GM23338 (cell line): Measurements from ENCODE around the gene HEATR5B. TPM values are rescaled to one million over a fixed set of nuclear protein-coding genes. Genes with fewer than 3 reads are reported as not detected.

Experiments
- ATAC-seq: fragments of 200-7000 bp; cut with Tn5 transposase; 3 replicates; pipeline ENCODE4 v1.9.1; 2020
- DNase-seq: peaks from one replicate; pipeline ENCODE4 v3.0.0-alpha.2; 2015; ENCODE audit warnings: low spot score
- H2AFZ ChIP-seq: fragments of 200-600 bp; sonication (generic); 2 replicates; pipeline ENCODE4 v1.8.0; 2016; ENCODE audit warnings: antibody characterized with exemption, mild to moderate bottlenecking, moderate library complexity
- H3F3A ChIP-seq: fragments of 200-600 bp; sonication (generic); replicated peaks from 2 replicates; pipeline ENCODE4 v1.8.0; 2017; ENCODE audit warnings: antibody characterized with exemption, mixed run types, low read depth
- H3K27ac ChIP-seq: fragments of 200-600 bp; sonication (generic); 2 replicates; pipeline ENCODE4 v1.6.1; 2016; ENCODE audit warnings: low read depth
- H3K27me3 ChIP-seq: fragments of 200-600 bp; sonication (generic); 2 replicates; pipeline ENCODE4 v1.8.0; 2016; ENCODE audit warnings: mild to moderate bottlenecking, mixed run types, moderate library complexity; ENCODE audit not compliant: insufficient read depth
- H3K36me3 ChIP-seq: fragments of 200-600 bp; sonication (generic); 2 replicates; pipeline ENCODE4 v1.8.0; 2016; ENCODE audit warnings: mild to moderate bottlenecking; ENCODE audit not compliant: insufficient read depth
- H3K4me1 ChIP-seq: fragments of 200-600 bp; sonication (generic); 2 replicates; pipeline ENCODE4 v1.8.0; 2016; ENCODE audit warnings: mild to moderate bottlenecking, moderate library complexity; ENCODE audit not compliant: insufficient read depth
- H3K4me2 ChIP-seq: fragments of 200-600 bp; sonication (generic); 2 replicates; pipeline ENCODE4 v1.7.1; 2017; ENCODE audit warnings: mixed run types
- H3K4me3 ChIP-seq: fragments of 200-600 bp; sonication (generic); 2 replicates; pipeline ENCODE4 v1.6.1; 2016; ENCODE audit warnings: mixed run types
- H3K79me2 ChIP-seq: fragments of 200-600 bp; sonication (generic); replicated peaks from 2 replicates; pipeline ENCODE4 v1.8.0; 2017; ENCODE audit warnings: mild to moderate bottlenecking; ENCODE audit not compliant: insufficient read depth
- H3K9me2 ChIP-seq: fragments of 200-600 bp; sonication (generic); 2 replicates; pipeline ENCODE4 v1.8.0; 2017; ENCODE audit not compliant: insufficient read depth
- H4K20me1 ChIP-seq: fragments of 200-600 bp; sonication (generic); replicated peaks from 2 replicates; pipeline ENCODE4 v1.8.0; 2017; ENCODE audit warnings: mild to moderate bottlenecking; ENCODE audit not compliant: insufficient read depth
- H3K27ac Mint-ChIP-seq: 2 replicates; pipeline ENCODE4 v1.8.0; 2020; ENCODE audit warnings: inconsistent platforms, mild to moderate bottlenecking, moderate library complexity, mixed read lengths
- H3K27me3 Mint-ChIP-seq: 3 replicates; pipeline ENCODE4 v1.8.0; 2022; ENCODE audit warnings: low read depth, mild to moderate bottlenecking, moderate library complexity, mixed read lengths, inconsistent platforms; ENCODE audit not compliant: insufficient read depth, poor library complexity
- H3K36me3 Mint-ChIP-seq: 3 replicates; pipeline ENCODE4 v1.8.0; 2021; ENCODE audit warnings: low read depth, mild to moderate bottlenecking, inconsistent platforms, moderate library complexity, mixed read lengths
- H3K4me1 Mint-ChIP-seq: 3 replicates; pipeline ENCODE4 v1.8.0; 2020; ENCODE audit warnings: mild to moderate bottlenecking, inconsistent platforms, mixed read lengths
- H3K4me3 Mint-ChIP-seq: 3 replicates; pipeline ENCODE4 v1.8.0; 2021; ENCODE audit warnings: moderate library complexity, mild to moderate bottlenecking, inconsistent platforms, mixed read lengths
- H3K9me3 Mint-ChIP-seq: 3 replicates; pipeline ENCODE4 v1.8.0; 2020; ENCODE audit warnings: moderate library complexity, mild to moderate bottlenecking, inconsistent platforms, mixed read lengths
- CREB1 ChIP-seq: fragments of 250-450 bp; sonication (Bioruptor Pico); IDR thresholded peaks from 2 replicates; pipeline ENCODE4 v1.5.0; 2020; ENCODE audit warnings: low read depth, mild to moderate bottlenecking, moderate library complexity
- CTCF ChIP-seq, 2 experiments: fragments of 200-600 bp in 1 of 2; sonication (generic) in 1 of 2; conservative IDR thresholded peaks; 2 replicates each; pipeline versions ENCODE4 v1.5.1 to v1.6.1; 2016 to 2017; ENCODE audit warnings: antibody characterized with exemption in 2 of 2, low read depth in 2 of 2, mild to moderate bottlenecking in 2 of 2, moderate library complexity in 1 of 2
- ETS1 ChIP-seq: IDR thresholded peaks from 2 replicates; pipeline ENCODE4 v1.6.1; 2016; ENCODE audit warnings: antibody characterized with exemption
- EZH2 ChIP-seq: fragments of 200-600 bp; sonication (generic); IDR thresholded peaks from one replicate; pipeline ENCODE4 v1.8.0; 2017; ENCODE audit warnings: antibody characterized with exemption, mild to moderate bottlenecking, low read depth; ENCODE audit not compliant: unreplicated experiment
- EZH2phosphoT487 ChIP-seq: fragments of 200-600 bp; sonication (generic); IDR thresholded peaks from one replicate; pipeline ENCODE4 v1.8.1; 2018; ENCODE audit warnings: antibody characterized with exemption; ENCODE audit not compliant: unreplicated experiment
- JUNB ChIP-seq: IDR thresholded peaks from one replicate; pipeline ENCODE4 v1.6.1; 2016; ENCODE audit warnings: antibody characterized with exemption; ENCODE audit not compliant: unreplicated experiment
- NANOG ChIP-seq: IDR thresholded peaks from 2 replicates; pipeline ENCODE4 v1.6.1; 2016; ENCODE audit warnings: antibody characterized with exemption, borderline replicate concordance
- POLR2AphosphoS5 ChIP-seq: IDR thresholded peaks from 2 replicates; pipeline ENCODE4 v1.6.1; 2016; ENCODE audit warnings: antibody characterized with exemption, low read depth
- REST ChIP-seq: IDR thresholded peaks from one replicate; pipeline ENCODE4 v1.6.1; 2018; ENCODE audit warnings: antibody characterized with exemption; ENCODE audit not compliant: unreplicated experiment
- STAT1 ChIP-seq: IDR thresholded peaks from one replicate; pipeline ENCODE4 v1.6.1; 2016; ENCODE audit warnings: antibody characterized with exemption; ENCODE audit not compliant: unreplicated experiment
- ZNF114 ChIP-seq: fragments of 250-450 bp; sonication (Bioruptor Pico); IDR thresholded peaks from 2 replicates; pipeline ENCODE4 v1.5.0; 2020; ENCODE audit warnings: mild to moderate bottlenecking, moderate library complexity
- ZNF331 ChIP-seq: fragments of 250-450 bp; sonication (Bioruptor Pico); IDR thresholded peaks from 2 replicates; pipeline ENCODE4 v1.5.0; 2020; ENCODE audit warnings: low read depth, mild to moderate bottlenecking, moderate library complexity
- ZNF462 ChIP-seq: fragments of 250-450 bp; sonication (Bioruptor Pico); IDR thresholded peaks from 2 replicates; pipeline ENCODE4 v1.5.0; 2020; ENCODE audit warnings: mild to moderate bottlenecking, moderate library complexity
- polyA plus RNA-seq: library from polyadenylated mRNA; unstranded; fragments of >200 nt; fragmentation: Nextera tagmentation; extraction: Ambion mirVana; gene quantifications from 2 replicates; pipeline ENCODE4 v1.2.1, GENCODE V29; 2016
- total RNA-seq: library from RNA; depleted of rRNA; stranded (reverse); fragments of >200 nt; shearing (Covaris generic); gene quantifications from 2 replicates; pipeline ENCODE4 v1.2.3, GENCODE V29; 2014

HEATR5B gene
- total and polyA plus RNA-seq, 2 experiments from 2014 or later = 4.0 to 18.8 TPM

- no peaks in the 10 kb centered on the region; the same call in 1 of the 2 replicates for H3K36me3 ChIP-seq
- DNase-seq (no peak), ATAC-seq (no peak)
- H3K27me3 Mint-ChIP-seq = no peaks in the 10 kb centered on the region
- no peak overlapping the region for H3K27ac ChIP-seq
- no peak overlapping the region for H3K4me2 ChIP-seq
- no peaks in the 10 kb centered on the region; the same call in 2 of the 3 replicates for H3K9me3 Mint-ChIP-seq
- H3K9me2 ChIP-seq = no peaks in the 10 kb centered on the region
- peaks cover 28% of the 10 kb centered on the region; the same call in 2 of the 3 replicates for H3K36me3 Mint-ChIP-seq
- no peak overlapping the region for H3K27ac Mint-ChIP-seq
- TF ChIP-seq CREB1 (CRISPR knock-in tag) (no peak), EZH2 (no peak), CTCF (conservative IDR thresholded peaks at IDR 0.05; ENCODE audit: low read depth in 2 of 2) (no peak), EZH2phosphoT487 (no peak), ZNF114 (CRISPR knock-in tag) (no peak), JUNB (no peak), REST (no peak), STAT1 (no peak), ZNF331 (CRISPR knock-in tag) (no peak), ETS1 (no peak), NANOG (no peak), POLR2AphosphoS5 (no peak), ZNF462 (CRISPR knock-in tag) (no peak)
- no peak overlapping the region for H3K4me3 Mint-ChIP-seq
- H3K79me2 ChIP-seq = no peaks in the 10 kb centered on the region
- H3K4me1 Mint-ChIP-seq = no peaks in the 10 kb centered on the region
- H3K4me3 ChIP-seq = no peak overlapping the region
- peaks cover 3% of the 10 kb centered on the region for H4K20me1 ChIP-seq
- no peaks in the 10 kb centered on the region for H3K4me1 ChIP-seq
- H3K27me3 ChIP-seq = no peaks in the 10 kb centered on the region
- H2AFZ ChIP-seq = no peak overlapping the region
- 0 out of 2 replicates have a peak, but pooled peaks cover 3% of the 10 kb centered on the region for H3F3A ChIP-seq
These were observed 35.0 kb upstream of the HEATR5B start for GRCh38 chr2:37119157-37119556.
